ENCODE results near the gene GNAS-AS1. TPM values are rescaled to one million over a fixed set of nuclear protein-coding genes. Genes with fewer than 3 reads are reported as not detected.

Gene GNAS-AS1
- total and polyA plus RNA-seq, 11 donors = 0.17 to 0.91 (median 0.29) TPM; not detected in 2

DNA sequence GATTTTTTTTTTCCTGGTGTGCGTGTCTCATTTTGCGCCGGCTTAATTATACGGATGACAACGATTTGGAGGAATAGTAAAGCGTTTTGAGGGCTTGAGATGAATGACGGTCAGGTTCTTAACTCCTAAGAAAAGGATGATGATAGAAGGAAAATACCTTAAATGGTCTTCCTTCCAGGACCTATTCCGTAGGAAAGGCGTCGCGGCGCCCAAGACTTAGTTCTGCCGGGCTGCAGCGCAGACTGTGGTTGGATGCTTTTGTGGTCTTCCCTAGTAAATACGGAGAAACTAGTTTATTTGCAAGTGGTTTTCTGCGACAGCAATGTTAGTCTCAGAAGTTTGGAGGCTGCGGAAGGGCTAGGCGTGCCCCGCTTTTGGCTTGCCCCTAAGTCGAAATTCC lies 8.4 kb downstream of the GNAS-AS1 start:
- intact Hi-C loops (cut with DNase I) = loop anchor here in 2 of 10 donors (5.0 to 10.0 kb wide), 4 partner anchors 147 to 595 kb away; partner anchors contain the start of genes STX16 (in 2 of the 2) and NPEPL1 (in 1 of the 2)
- DNase-seq (no peak), ATAC-seq (no peak)
- Histone ChIP-seq H3K27me3 (peaks cover 5 to 71% (median 28%) of the 10 kb centered on the region in 9 donors), H3K9me3 (no peaks in the 10 kb centered on the region), H3K27ac (no peak overlapping the region), H3K4me3 (no peak overlapping the region), H3K4me1 (peaks cover 0 to 16% (median 0%) of the 10 kb centered on the region in 12 donors), H3K36me3 (no peaks in the 10 kb centered on the region)
- 43 to 53% (median 52%) methylated on average over 20 of the region's 20 CpGs for WGBS, 4 donors
- no peak for TF ChIP-seq POLR2A (IDR thresholded peaks at IDR 0.05)
- TF ChIP-seq, protein P1, sequence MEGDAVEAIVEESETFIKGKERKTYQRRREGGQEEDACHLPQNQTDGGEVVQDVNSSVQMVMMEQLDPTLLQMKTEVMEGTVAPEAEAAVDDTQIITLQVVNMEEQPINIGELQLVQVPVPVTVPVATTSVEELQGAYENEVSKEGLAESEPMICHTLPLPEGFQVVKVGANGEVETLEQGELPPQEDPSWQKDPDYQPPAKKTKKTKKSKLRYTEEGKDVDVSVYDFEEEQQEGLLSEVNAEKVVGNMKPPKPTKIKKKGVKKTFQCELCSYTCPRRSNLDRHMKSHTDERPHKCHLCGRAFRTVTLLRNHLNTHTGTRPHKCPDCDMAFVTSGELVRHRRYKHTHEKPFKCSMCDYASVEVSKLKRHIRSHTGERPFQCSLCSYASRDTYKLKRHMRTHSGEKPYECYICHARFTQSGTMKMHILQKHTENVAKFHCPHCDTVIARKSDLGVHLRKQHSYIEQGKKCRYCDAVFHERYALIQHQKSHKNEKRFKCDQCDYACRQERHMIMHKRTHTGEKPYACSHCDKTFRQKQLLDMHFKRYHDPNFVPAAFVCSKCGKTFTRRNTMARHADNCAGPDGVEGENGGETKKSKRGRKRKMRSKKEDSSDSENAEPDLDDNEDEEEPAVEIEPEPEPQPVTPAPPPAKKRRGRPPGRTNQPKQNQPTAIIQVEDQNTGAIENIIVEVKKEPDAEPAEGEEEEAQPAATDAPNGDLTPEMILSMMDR (IDR thresholded peaks at IDR 0.05) = no peak

DNA sequence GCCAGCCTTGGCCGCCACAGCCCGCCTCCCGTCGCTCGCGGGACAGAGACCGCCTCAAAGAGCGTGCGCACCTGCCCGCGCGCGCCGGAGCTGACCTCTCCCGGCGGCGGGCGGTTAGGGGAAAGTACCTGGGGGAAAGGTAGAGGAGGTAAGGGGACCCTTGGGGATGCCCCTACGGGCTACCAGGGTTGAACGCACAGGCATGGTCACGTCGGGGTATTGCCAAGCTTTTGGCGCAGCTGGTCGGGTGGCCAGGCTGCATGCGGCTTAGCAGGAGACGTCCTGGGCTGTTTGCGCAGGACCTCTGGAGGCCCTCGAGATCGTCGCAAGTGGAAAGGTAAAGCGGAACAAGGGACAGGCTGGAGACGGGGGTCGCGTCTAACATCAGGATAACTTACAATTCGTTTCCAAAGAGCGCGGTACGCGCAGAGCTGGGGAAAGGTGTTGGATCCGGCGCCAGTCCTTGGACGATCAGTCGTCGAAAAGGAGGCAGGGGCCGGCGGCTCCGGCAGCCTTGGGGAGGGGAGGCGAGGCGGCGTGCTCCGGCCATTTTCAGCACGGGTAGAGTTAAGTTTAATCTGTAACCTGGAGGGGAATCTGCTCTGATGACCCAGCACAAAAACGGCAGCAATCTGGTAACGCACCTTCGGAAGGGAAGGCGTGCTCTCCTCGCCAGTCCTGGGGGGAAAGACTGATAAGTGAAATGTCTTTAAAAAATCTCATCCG lies 9.0 kb downstream of the GNAS-AS1 start:
- no peak overlapping the region for H3K4me3 ChIP-seq
- no peaks in the 10 kb centered on the region for H3K9me3 ChIP-seq
- 50 to 67% (median 56%) methylated on average over 53 to 58 of the region's 58 CpGs for WGBS, 4 donors
- peaks cover 0 to 16% (median 0%) of the 10 kb centered on the region in 12 donors for H3K4me1 ChIP-seq
- intact Hi-C loops (cut with DNase I) = loop anchor here in 2 of 10 donors (5.0 to 10.0 kb wide), 4 partner anchors 147 to 594 kb away; partner anchors contain the start of genes STX16 (in 2 of the 2) and NPEPL1 (in 1 of the 2)
- no peaks in the 10 kb centered on the region for H3K36me3 ChIP-seq
- no peak overlapping the region for H3K27ac ChIP-seq
- ATAC-seq = no peak
- no peak for DNase-seq
- peaks cover 5 to 74% (median 28%) of the 10 kb centered on the region in 9 donors for H3K27me3 ChIP-seq
- no peak for TF ChIP-seq POLR2A (IDR thresholded peaks at IDR 0.05)
- TF ChIP-seq, protein P1 (IDR thresholded peaks at IDR 0.05) = no peak

- H3K9me3 ChIP-seq = no peaks in the 10 kb centered on the region
- TF ChIP-seq, protein P1 (IDR thresholded peaks at IDR 0.05) = no peak
- no peak for TF ChIP-seq POLR2A (IDR thresholded peaks at IDR 0.05)
- intact Hi-C loops (cut with DNase I) = loop anchor here in 2 of 10 donors (5.0 to 10.0 kb wide), 4 partner anchors 146 to 594 kb away; partner anchors contain the start of genes STX16 (in 2 of the 2) and NPEPL1 (in 1 of the 2)
- no peak for ATAC-seq
- H3K4me1 ChIP-seq = peaks cover 0 to 16% (median 0%) of the 10 kb centered on the region in 12 donors
- H3K27me3 ChIP-seq = peaks cover 5 to 82% (median 28%) of the 10 kb centered on the region in 9 donors
- no peak overlapping the region for H3K27ac ChIP-seq
- no peak overlapping the region for H3K4me3 ChIP-seq
- DNase-seq = no peak
- 51 to 62% (median 57%) methylated on average over 46 to 51 of the region's 51 CpGs for WGBS, 4 donors
- H3K36me3 ChIP-seq = no peaks in the 10 kb centered on the region
Measured at GRCh38 chr20:58840816-58841538, 9.7 kb downstream of the GNAS-AS1 start.

All from heart left ventricle (tissue), 16 donors.